Measurements from ENCODE around the gene SMIM43.

SMIM43 gene

DNA sequence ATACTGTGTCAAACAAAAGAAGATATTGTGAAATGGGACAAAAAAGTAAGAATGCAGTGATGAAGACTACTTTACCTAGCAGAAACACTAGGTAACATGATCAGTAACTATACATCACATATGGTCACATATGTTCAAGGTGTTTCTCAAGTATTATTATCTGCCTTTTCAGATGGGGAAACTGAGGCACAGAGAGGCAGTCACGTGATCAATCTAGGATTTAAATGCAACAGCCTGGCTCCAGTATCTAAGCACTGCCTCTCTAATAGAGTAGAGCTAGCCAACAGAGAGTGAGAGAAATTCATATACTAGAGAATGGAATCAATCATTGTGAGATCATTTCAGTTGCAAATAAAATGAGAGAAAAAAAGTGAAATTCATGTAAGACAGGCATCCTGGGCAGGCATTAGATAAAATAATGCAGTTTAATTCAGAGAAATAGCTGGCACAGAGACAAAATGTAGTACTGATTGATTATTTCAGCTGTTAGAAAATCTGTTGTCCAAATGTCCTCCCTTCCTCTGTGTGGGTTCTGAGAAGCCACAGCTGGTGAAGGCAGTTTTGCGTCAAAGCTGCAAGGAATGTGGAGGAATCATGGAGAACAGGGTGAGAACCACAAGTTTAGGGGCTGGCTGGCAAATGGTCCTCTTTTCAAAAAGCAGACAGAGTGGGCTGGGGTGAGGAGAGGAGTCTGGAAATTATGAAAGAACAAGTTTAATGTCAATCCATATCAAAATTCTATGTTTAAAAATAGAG lies 26.0 kb downstream of the SMIM43 start:
- Histone ChIP-seq H3K4me1 (ENCODE audit: insufficient read depth, low read length, poor library complexity, severe bottlenecking) (no peaks in the 10 kb centered on the region), H3K9me2 (replicated peaks; ENCODE audit: low read depth, low read length) (no peaks in the 10 kb centered on the region), H4K20me1 (ENCODE audit: insufficient read depth, low read length, poor library complexity, severe bottlenecking) (no peaks in the 10 kb centered on the region), H3K27me3 (ENCODE audit: insufficient read depth, low read length, poor library complexity, severe bottlenecking) (no peaks in the 10 kb centered on the region), H3K4me2 (ENCODE audit: low read depth, low read length, poor library complexity, severe bottlenecking) (no peak overlapping the region), H3K9ac (ENCODE audit: low read depth, low read length, poor library complexity, severe bottlenecking) (no peak overlapping the region), H3K9me3 (ENCODE audit: insufficient read depth, low read depth, low read length) (no peaks in the 10 kb centered on the region), H3K79me2 (ENCODE audit: insufficient read depth, low read length) (no peaks in the 10 kb centered on the region), H3K4me3 (ENCODE audit: low read length, poor library complexity, severe bottlenecking) (no peak overlapping the region), H3F3A (ENCODE audit: low read depth) (no peaks in the 10 kb centered on the region), H3K36me3 (ENCODE audit: insufficient read depth, low read length) (no peaks in the 10 kb centered on the region), H2AFZ (ENCODE audit: low read length) (no peak overlapping the region)
- TF ChIP-seq EZH2phosphoT487 (IDR thresholded peaks at IDR 0.05; ENCODE audit: borderline replicate concordance), result no peak
- TF ChIP-seq CTCF (conservative IDR thresholded peaks at IDR 0.05; ENCODE audit: low read length), result no peak

- Histone ChIP-seq H3K4me1 (ENCODE audit: insufficient read depth, low read length, poor library complexity, severe bottlenecking) (no peaks in the 10 kb centered on the region), H3K27me3 (ENCODE audit: insufficient read depth, low read length, poor library complexity, severe bottlenecking) (no peaks in the 10 kb centered on the region), H3K9me3 (ENCODE audit: insufficient read depth, low read depth, low read length) (no peaks in the 10 kb centered on the region), H3K9me2 (replicated peaks; ENCODE audit: low read depth, low read length) (no peaks in the 10 kb centered on the region), H4K20me1 (ENCODE audit: insufficient read depth, low read length, poor library complexity, severe bottlenecking) (no peaks in the 10 kb centered on the region), H2AFZ (ENCODE audit: low read length) (no peak overlapping the region), H3F3A (ENCODE audit: low read depth) (no peaks in the 10 kb centered on the region), H3K4me3 (ENCODE audit: low read length, poor library complexity, severe bottlenecking) (no peak overlapping the region), H3K9ac (ENCODE audit: low read depth, low read length, poor library complexity, severe bottlenecking) (no peak overlapping the region), H3K36me3 (ENCODE audit: insufficient read depth, low read length) (no peaks in the 10 kb centered on the region), H3K4me2 (ENCODE audit: low read depth, low read length, poor library complexity, severe bottlenecking) (no peak overlapping the region), H3K79me2 (ENCODE audit: insufficient read depth, low read length) (no peaks in the 10 kb centered on the region)
- no peak for TF ChIP-seq CTCF (conservative IDR thresholded peaks at IDR 0.05; ENCODE audit: low read length)
- TF ChIP-seq EZH2phosphoT487 (IDR thresholded peaks at IDR 0.05; ENCODE audit: borderline replicate concordance), result no peak
Observed at GRCh38 chr4:121737846-121738554, 27.0 kb downstream of the SMIM43 start.

- no peaks in the 10 kb centered on the region for H3K9me2 ChIP-seq (replicated peaks; ENCODE audit: low read depth, low read length)
- no peaks in the 10 kb centered on the region for H3K79me2 ChIP-seq (ENCODE audit: insufficient read depth, low read length)
- no peaks in the 10 kb centered on the region for H3K9me3 ChIP-seq (ENCODE audit: insufficient read depth, low read depth, low read length)
- no peaks in the 10 kb centered on the region for H3K36me3 ChIP-seq (ENCODE audit: insufficient read depth, low read length)
- H4K20me1 ChIP-seq (ENCODE audit: insufficient read depth, low read length, poor library complexity, severe bottlenecking), result no peaks in the 10 kb centered on the region
- H3F3A ChIP-seq (ENCODE audit: low read depth), result no peaks in the 10 kb centered on the region
- TF ChIP-seq EZH2phosphoT487 (IDR thresholded peaks at IDR 0.05; ENCODE audit: borderline replicate concordance) (no peak), CTCF (conservative IDR thresholded peaks at IDR 0.05; ENCODE audit: low read length) (peak; percentile 51)
- no peaks in the 10 kb centered on the region for H3K27me3 ChIP-seq (ENCODE audit: insufficient read depth, low read length, poor library complexity, severe bottlenecking)
- no peak overlapping the region for H3K4me2 ChIP-seq (ENCODE audit: low read depth, low read length, poor library complexity, severe bottlenecking)
- H3K9ac ChIP-seq (ENCODE audit: low read depth, low read length, poor library complexity, severe bottlenecking), result no peak overlapping the region
- no peaks in the 10 kb centered on the region for H3K4me1 ChIP-seq (ENCODE audit: insufficient read depth, low read length, poor library complexity, severe bottlenecking)
- H2AFZ ChIP-seq (ENCODE audit: low read length), result no peak overlapping the region
- H3K4me3 ChIP-seq (ENCODE audit: low read length, poor library complexity, severe bottlenecking), result no peak overlapping the region
Observed at GRCh38 chr4:121736735-121737351, 28.1 kb downstream of the SMIM43 start.

Data from Loucy (cell line).